ENCODE measurements around the gene ZDHHC14.

The ZDHHC14 gene

GRCh38 chr6:157594292-157594691 is 213.3 kb downstream of the ZDHHC14 start:
- ATAC-seq = no peak
- no peak for TF ChIP-seq ZFP3 (CRISPR knock-in tag; IDR thresholded peaks at IDR 0.05)
- no peak for TF ChIP-seq PPARA (CRISPR knock-in tag; IDR thresholded peaks at IDR 0.05; ENCODE audit: borderline replicate concordance)
- no peak for TF ChIP-seq CREB5 (CRISPR knock-in tag; IDR thresholded peaks at IDR 0.05; ENCODE audit: low read depth)
- no peak for TF ChIP-seq TSHZ2 (CRISPR knock-in tag; IDR thresholded peaks at IDR 0.05)
- no peak for TF ChIP-seq ISL1 (CRISPR knock-in tag; IDR thresholded peaks at IDR 0.05)
- TF ChIP-seq GLIS3 (CRISPR knock-in tag; IDR thresholded peaks at IDR 0.05) = no peak
- no peak for TF ChIP-seq SNAI2 (CRISPR knock-in tag; IDR thresholded peaks at IDR 0.05)
- no peak for TF ChIP-seq TCF4 (CRISPR knock-in tag; IDR thresholded peaks at IDR 0.05; ENCODE audit: borderline replicate concordance)
- TF ChIP-seq ZNF8 (CRISPR knock-in tag; IDR thresholded peaks at IDR 0.05) = no peak
- no peak for TF ChIP-seq ZC3H10 (CRISPR knock-in tag; IDR thresholded peaks at IDR 0.05)
- no peak for TF ChIP-seq CSRNP3 (CRISPR knock-in tag; IDR thresholded peaks at IDR 0.05)
- TF ChIP-seq POU6F1 (CRISPR knock-in tag; IDR thresholded peaks at IDR 0.05; ENCODE audit: borderline replicate concordance, low read depth) = no peak
- no peak for TF ChIP-seq ZNF70 (CRISPR knock-in tag; IDR thresholded peaks at IDR 0.05)
- no peak for TF ChIP-seq ARNTL (CRISPR knock-in tag; IDR thresholded peaks at IDR 0.05; ENCODE audit: borderline replicate concordance, low read depth)
- TF ChIP-seq, protein P1, sequence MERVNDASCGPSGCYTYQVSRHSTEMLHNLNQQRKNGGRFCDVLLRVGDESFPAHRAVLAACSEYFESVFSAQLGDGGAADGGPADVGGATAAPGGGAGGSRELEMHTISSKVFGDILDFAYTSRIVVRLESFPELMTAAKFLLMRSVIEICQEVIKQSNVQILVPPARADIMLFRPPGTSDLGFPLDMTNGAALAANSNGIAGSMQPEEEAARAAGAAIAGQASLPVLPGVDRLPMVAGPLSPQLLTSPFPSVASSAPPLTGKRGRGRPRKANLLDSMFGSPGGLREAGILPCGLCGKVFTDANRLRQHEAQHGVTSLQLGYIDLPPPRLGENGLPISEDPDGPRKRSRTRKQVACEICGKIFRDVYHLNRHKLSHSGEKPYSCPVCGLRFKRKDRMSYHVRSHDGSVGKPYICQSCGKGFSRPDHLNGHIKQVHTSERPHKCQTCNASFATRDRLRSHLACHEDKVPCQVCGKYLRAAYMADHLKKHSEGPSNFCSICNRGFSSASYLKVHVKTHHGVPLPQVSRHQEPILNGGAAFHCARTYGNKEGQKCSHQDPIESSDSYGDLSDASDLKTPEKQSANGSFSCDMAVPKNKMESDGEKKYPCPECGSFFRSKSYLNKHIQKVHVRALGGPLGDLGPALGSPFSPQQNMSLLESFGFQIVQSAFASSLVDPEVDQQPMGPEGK (CRISPR knock-in tag; IDR thresholded peaks at IDR 0.05; ENCODE audit: borderline replicate concordance) = no peak
- no peak for TF ChIP-seq TOX (CRISPR knock-in tag; IDR thresholded peaks at IDR 0.05; ENCODE audit: borderline replicate concordance)
- TF ChIP-seq BACH2 (CRISPR knock-in tag; IDR thresholded peaks at IDR 0.05; ENCODE audit: borderline replicate concordance) = no peak
- TF ChIP-seq ESRRG (CRISPR knock-in tag; IDR thresholded peaks at IDR 0.05) = no peak
- no peak for TF ChIP-seq OSR1 (CRISPR knock-in tag; IDR thresholded peaks at IDR 0.05)

GRCh38 chr6:157595768-157596167 is 214.8 kb downstream of the ZDHHC14 start:
- no peak for ATAC-seq
- TF ChIP-seq ZFP30 (CRISPR knock-in tag; IDR thresholded peaks at IDR 0.05) (no peak), GLIS3 (CRISPR knock-in tag; IDR thresholded peaks at IDR 0.05) (no peak), CSRNP3 (CRISPR knock-in tag; IDR thresholded peaks at IDR 0.05) (no peak), ZNF8 (CRISPR knock-in tag; IDR thresholded peaks at IDR 0.05) (no peak), ZNF565 (CRISPR knock-in tag; conservative IDR thresholded peaks at IDR 0.05; ENCODE audit: low read depth) (no peak), TOX (CRISPR knock-in tag; IDR thresholded peaks at IDR 0.05; ENCODE audit: borderline replicate concordance) (no peak), SNAI2 (CRISPR knock-in tag; IDR thresholded peaks at IDR 0.05) (no peak), RARB (CRISPR knock-in tag; IDR thresholded peaks at IDR 0.05) (no peak), BACH2 (CRISPR knock-in tag; IDR thresholded peaks at IDR 0.05; ENCODE audit: borderline replicate concordance) (no peak), CREB5 (CRISPR knock-in tag; IDR thresholded peaks at IDR 0.05; ENCODE audit: low read depth) (no peak), PPARA (CRISPR knock-in tag; IDR thresholded peaks at IDR 0.05; ENCODE audit: borderline replicate concordance) (no peak), TSHZ2 (CRISPR knock-in tag; IDR thresholded peaks at IDR 0.05) (no peak), ESRRG (CRISPR knock-in tag; IDR thresholded peaks at IDR 0.05) (no peak), OSR1 (CRISPR knock-in tag; IDR thresholded peaks at IDR 0.05) (no peak), TCF4 (CRISPR knock-in tag; IDR thresholded peaks at IDR 0.05; ENCODE audit: borderline replicate concordance) (no peak), ZFP3 (CRISPR knock-in tag; IDR thresholded peaks at IDR 0.05) (no peak), CSDC2 (CRISPR knock-in tag; IDR thresholded peaks at IDR 0.05) (no peak), ZNF70 (CRISPR knock-in tag; IDR thresholded peaks at IDR 0.05) (no peak)

All from SK-N-SH treated with all-trans-retinoic acid at 6 μM for 48 hours (cell line).